GM12892 (cell line): ENCODE data around the gene PARP8.

Source experiments
- POLR2A ChIP-seq: IDR thresholded peaks from 2 replicates; pipeline ENCODE4 v1.6.1; 2011; ENCODE audit warnings: low read depth, low read length, control low read depth
- POLR2AphosphoS5 ChIP-seq: IDR thresholded peaks from 2 replicates; pipeline ENCODE4 v1.6.1; 2011; ENCODE audit warnings: low read depth, low read length, control low read depth

DNA sequence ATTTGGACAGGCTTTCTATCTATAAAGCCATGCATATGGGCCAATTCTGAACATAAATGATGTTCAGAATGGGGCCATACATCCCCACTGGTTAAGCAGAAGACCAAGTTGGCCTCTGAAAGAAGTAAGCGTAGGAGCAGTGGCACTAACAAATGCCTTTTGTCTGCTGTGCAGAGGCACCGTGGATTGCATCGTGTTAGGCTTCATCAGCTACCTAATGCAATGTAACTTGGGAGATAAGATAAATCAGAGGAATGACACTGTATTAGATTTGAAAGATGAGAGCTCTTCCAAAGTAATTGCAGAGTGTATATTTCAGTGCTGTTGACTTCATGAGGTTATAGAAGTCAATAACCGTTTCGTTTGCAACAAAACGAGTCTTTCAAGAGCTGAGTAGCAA is 148.1 kb downstream of the PARP8 start:
- no peak for TF ChIP-seq POLR2A
- no peak for TF ChIP-seq POLR2AphosphoS5
